ENCODE data around the gene ASXL2.

GRCh38 chr2:25856377-25856776 lies 21.9 kb downstream of the ASXL2 start:
- TF ChIP-seq REST (IDR thresholded peaks at IDR 0.05; ENCODE audit: insufficient replicate concordance, low read depth) = no peak
- TF ChIP-seq POLR2AphosphoS5 (IDR thresholded peaks at IDR 0.05; ENCODE audit: low read depth) = no peak
- TF ChIP-seq CTCF (IDR thresholded peaks at IDR 0.05; ENCODE audit: insufficient read depth, low read length) = no peak
- TF ChIP-seq SPI1 (IDR thresholded peaks at IDR 0.05; ENCODE audit: borderline replicate concordance, low read depth) = no peak
